Measurements from ENCODE around the gene FSTL4. TPM values are rescaled to one million over a fixed set of nuclear protein-coding genes. Genes with fewer than 3 reads are reported as not detected.

The FSTL4 gene
- polyA plus RNA-seq, 1 of the 3 experiments (the other 2 are of a cell fraction): not detected

DNA sequence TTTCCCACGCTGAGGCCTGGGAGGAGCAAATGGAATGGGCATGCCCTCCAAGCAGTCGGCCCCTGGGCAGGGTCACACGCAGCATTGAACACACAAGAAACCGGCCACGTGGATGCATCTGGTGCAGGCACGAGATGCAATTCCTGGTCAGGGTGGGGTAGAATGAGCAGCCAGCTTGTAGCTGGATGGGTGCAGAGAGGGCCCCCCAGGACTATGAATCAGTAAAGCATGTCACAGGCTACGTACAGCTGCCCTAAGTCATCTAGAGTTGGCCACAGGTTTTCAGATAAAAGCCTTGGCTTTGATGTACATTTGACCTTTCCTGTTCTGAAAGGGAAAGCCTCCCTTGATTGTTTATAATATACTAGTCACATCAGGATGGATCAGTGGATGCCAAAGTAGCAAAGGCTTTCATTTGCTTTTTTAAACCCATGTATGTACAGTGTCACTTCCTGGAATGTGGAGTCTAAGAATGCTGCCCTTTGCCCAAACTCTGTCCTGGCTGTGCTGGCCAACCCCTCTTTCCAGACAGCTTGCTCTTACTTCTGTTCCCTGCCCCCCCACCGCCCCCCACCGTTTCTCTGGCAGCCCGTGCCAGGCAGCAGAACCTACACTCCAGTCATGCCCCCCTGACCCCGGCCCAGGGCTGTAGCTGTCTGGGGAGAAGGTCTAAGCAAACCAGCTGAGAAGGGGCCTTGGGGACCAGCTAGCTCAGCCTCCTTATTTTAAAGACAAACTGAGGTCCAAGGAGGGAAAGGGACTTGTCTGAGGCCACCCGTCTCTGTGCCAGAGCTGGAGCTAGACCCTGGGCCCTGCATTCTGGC lies 391.3 kb downstream of the FSTL4 start:
- no peak for DNase-seq
- H3K27me3 ChIP-seq (ENCODE audit: insufficient read depth): no peaks in the 10 kb centered on the region; the same call in 1 of the 2 replicates
- 55% methylated on average over 11 of the region's 12 CpGs for WGBS (ENCODE audit: low lambda C conversion rate)
- H3K4me2 ChIP-seq: no peak overlapping the region
- no peak overlapping the region for H3K4me3 ChIP-seq (ENCODE audit: low read depth in 2 of 2, low read length in 1 of 2)
- TF ChIP-seq EZH2phosphoT487 (IDR thresholded peaks at IDR 0.05; ENCODE audit: borderline replicate concordance, low read depth): no peak
- TF ChIP-seq RFX5 (IDR thresholded peaks at IDR 0.05; ENCODE audit: low read length): no peak
- TF ChIP-seq FOXM1 (IDR thresholded peaks at IDR 0.05; ENCODE audit: low read depth): no peak
- TF ChIP-seq, protein P1, sequence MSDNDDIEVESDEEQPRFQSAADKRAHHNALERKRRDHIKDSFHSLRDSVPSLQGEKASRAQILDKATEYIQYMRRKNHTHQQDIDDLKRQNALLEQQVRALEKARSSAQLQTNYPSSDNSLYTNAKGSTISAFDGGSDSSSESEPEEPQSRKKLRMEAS (IDR thresholded peaks at IDR 0.05; ENCODE audit: low read depth): no peak
- no peak for TF ChIP-seq NFIC (IDR thresholded peaks at IDR 0.05; ENCODE audit: borderline replicate concordance)
- TF ChIP-seq, protein P2, sequence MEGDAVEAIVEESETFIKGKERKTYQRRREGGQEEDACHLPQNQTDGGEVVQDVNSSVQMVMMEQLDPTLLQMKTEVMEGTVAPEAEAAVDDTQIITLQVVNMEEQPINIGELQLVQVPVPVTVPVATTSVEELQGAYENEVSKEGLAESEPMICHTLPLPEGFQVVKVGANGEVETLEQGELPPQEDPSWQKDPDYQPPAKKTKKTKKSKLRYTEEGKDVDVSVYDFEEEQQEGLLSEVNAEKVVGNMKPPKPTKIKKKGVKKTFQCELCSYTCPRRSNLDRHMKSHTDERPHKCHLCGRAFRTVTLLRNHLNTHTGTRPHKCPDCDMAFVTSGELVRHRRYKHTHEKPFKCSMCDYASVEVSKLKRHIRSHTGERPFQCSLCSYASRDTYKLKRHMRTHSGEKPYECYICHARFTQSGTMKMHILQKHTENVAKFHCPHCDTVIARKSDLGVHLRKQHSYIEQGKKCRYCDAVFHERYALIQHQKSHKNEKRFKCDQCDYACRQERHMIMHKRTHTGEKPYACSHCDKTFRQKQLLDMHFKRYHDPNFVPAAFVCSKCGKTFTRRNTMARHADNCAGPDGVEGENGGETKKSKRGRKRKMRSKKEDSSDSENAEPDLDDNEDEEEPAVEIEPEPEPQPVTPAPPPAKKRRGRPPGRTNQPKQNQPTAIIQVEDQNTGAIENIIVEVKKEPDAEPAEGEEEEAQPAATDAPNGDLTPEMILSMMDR (IDR thresholded peaks at IDR 0.05): no peak
- TF ChIP-seq CHD2 (IDR thresholded peaks at IDR 0.05; ENCODE audit: low read length, partially characterized antibody): no peak
- TF ChIP-seq, protein P3, sequence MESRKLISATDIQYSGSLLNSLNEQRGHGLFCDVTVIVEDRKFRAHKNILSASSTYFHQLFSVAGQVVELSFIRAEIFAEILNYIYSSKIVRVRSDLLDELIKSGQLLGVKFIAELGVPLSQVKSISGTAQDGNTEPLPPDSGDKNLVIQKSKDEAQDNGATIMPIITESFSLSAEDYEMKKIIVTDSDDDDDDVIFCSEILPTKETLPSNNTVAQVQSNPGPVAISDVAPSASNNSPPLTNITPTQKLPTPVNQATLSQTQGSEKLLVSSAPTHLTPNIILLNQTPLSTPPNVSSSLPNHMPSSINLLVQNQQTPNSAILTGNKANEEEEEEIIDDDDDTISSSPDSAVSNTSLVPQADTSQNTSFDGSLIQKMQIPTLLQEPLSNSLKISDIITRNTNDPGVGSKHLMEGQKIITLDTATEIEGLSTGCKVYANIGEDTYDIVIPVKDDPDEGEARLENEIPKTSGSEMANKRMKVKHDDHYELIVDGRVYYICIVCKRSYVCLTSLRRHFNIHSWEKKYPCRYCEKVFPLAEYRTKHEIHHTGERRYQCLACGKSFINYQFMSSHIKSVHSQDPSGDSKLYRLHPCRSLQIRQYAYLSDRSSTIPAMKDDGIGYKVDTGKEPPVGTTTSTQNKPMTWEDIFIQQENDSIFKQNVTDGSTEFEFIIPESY (IDR thresholded peaks at IDR 0.05; ENCODE audit: borderline replicate concordance, low read depth): no peak
- no peak for TF ChIP-seq FOSL2 (IDR thresholded peaks at IDR 0.05; ENCODE audit: borderline replicate concordance, low read depth)
- TF ChIP-seq RXRA (IDR thresholded peaks at IDR 0.05; ENCODE audit: borderline replicate concordance, low read depth): no peak
- no peak for TF ChIP-seq GATA2 (CRISPR knock-in tag; IDR thresholded peaks at IDR 0.05)
- TF ChIP-seq SMC3 (IDR thresholded peaks at IDR 0.05; ENCODE audit: low read depth, low read length): no peak
- TF ChIP-seq TCF12 (IDR thresholded peaks at IDR 0.05): no peak
- TF ChIP-seq, protein P4, sequence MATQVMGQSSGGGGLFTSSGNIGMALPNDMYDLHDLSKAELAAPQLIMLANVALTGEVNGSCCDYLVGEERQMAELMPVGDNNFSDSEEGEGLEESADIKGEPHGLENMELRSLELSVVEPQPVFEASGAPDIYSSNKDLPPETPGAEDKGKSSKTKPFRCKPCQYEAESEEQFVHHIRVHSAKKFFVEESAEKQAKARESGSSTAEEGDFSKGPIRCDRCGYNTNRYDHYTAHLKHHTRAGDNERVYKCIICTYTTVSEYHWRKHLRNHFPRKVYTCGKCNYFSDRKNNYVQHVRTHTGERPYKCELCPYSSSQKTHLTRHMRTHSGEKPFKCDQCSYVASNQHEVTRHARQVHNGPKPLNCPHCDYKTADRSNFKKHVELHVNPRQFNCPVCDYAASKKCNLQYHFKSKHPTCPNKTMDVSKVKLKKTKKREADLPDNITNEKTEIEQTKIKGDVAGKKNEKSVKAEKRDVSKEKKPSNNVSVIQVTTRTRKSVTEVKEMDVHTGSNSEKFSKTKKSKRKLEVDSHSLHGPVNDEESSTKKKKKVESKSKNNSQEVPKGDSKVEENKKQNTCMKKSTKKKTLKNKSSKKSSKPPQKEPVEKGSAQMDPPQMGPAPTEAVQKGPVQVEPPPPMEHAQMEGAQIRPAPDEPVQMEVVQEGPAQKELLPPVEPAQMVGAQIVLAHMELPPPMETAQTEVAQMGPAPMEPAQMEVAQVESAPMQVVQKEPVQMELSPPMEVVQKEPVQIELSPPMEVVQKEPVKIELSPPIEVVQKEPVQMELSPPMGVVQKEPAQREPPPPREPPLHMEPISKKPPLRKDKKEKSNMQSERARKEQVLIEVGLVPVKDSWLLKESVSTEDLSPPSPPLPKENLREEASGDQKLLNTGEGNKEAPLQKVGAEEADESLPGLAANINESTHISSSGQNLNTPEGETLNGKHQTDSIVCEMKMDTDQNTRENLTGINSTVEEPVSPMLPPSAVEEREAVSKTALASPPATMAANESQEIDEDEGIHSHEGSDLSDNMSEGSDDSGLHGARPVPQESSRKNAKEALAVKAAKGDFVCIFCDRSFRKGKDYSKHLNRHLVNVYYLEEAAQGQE (IDR thresholded peaks at IDR 0.05; ENCODE audit: low read depth, low read length): no peak
- no peaks in the 10 kb centered on the region for H3K9me2 ChIP-seq
- H4K20me1 ChIP-seq (ENCODE audit: insufficient read depth): no peaks in the 10 kb centered on the region
- H3K4me1 ChIP-seq (ENCODE audit: control insufficient read depth in 1 of 2, insufficient read depth in 2 of 2, low read depth in 1 of 2, low read length in 1 of 2): no peaks in the 10 kb centered on the region; a peak in 2 of 4 replicates
- CTCF ChIA-PET: no interaction called here
- no peak overlapping the region for H3K9ac ChIP-seq
- no peaks in the 10 kb centered on the region for H3F3A ChIP-seq (replicated peaks; ENCODE audit: insufficient read depth)
- no peak overlapping the region for H3K27ac ChIP-seq (ENCODE audit: low read depth in 2 of 2, low read length in 1 of 2)
- H3K79me2 ChIP-seq (ENCODE audit: insufficient read depth): no peaks in the 10 kb centered on the region
- H3K36me3 ChIP-seq (replicated peaks in 1 of 2; ENCODE audit: control insufficient read depth in 1 of 2, insufficient read depth in 2 of 2, low read length in 1 of 2): no peaks in the 10 kb centered on the region
- no peaks in the 10 kb centered on the region for H3K9me3 ChIP-seq
- POLR2A ChIA-PET: no interaction called here
- H2AFZ ChIP-seq (ENCODE audit: low read depth): no peak overlapping the region

All from SK-N-SH (cell line).